WI38 (cell line): ENCODE measurements around the gene ACTN4.

ENCODE experiments used
- H3K4me3 ChIP-seq: 2 replicates; pipeline ENCODE4 v1.5.1; 2011; ENCODE audit warnings: low read depth, mild to moderate bottlenecking, control low read depth, low read length
- TF ChIP-seq, protein P1 (sequence below): IDR thresholded peaks from 2 replicates; pipeline ENCODE4 v1.5.1; 2012; ENCODE audit warnings: low read depth, mild to moderate bottlenecking, control low read depth, low read length

ACTN4 gene

DNA sequence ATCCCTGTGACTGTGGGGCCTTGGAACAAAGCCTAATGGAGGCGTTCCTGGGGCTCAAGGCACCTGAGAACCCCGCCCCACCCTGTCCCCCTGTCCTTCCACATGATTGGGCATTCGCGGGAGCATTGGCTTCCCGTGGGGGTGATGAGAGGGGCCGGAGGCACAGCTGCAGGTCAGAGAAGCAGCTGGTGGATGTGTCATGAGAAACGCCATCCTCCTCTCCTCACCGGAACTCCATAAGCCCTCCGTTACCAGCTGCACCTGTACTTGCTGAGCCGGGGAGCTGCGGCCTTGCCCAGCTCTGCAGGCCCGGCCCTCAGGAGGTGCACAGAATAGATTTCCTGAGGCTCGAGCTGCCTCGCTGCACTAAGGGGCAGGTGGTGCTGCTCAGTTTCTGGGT is 54.8 kb downstream of the ACTN4 start:
- TF ChIP-seq, protein P1, sequence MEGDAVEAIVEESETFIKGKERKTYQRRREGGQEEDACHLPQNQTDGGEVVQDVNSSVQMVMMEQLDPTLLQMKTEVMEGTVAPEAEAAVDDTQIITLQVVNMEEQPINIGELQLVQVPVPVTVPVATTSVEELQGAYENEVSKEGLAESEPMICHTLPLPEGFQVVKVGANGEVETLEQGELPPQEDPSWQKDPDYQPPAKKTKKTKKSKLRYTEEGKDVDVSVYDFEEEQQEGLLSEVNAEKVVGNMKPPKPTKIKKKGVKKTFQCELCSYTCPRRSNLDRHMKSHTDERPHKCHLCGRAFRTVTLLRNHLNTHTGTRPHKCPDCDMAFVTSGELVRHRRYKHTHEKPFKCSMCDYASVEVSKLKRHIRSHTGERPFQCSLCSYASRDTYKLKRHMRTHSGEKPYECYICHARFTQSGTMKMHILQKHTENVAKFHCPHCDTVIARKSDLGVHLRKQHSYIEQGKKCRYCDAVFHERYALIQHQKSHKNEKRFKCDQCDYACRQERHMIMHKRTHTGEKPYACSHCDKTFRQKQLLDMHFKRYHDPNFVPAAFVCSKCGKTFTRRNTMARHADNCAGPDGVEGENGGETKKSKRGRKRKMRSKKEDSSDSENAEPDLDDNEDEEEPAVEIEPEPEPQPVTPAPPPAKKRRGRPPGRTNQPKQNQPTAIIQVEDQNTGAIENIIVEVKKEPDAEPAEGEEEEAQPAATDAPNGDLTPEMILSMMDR: no peak
- no peak overlapping the region for H3K4me3 ChIP-seq

GRCh38 chr19:38703509-38703908 is 56.1 kb downstream of the ACTN4 start:
- H3K4me3 ChIP-seq: no peak overlapping the region
- TF ChIP-seq, protein P1: no peak

DNA sequence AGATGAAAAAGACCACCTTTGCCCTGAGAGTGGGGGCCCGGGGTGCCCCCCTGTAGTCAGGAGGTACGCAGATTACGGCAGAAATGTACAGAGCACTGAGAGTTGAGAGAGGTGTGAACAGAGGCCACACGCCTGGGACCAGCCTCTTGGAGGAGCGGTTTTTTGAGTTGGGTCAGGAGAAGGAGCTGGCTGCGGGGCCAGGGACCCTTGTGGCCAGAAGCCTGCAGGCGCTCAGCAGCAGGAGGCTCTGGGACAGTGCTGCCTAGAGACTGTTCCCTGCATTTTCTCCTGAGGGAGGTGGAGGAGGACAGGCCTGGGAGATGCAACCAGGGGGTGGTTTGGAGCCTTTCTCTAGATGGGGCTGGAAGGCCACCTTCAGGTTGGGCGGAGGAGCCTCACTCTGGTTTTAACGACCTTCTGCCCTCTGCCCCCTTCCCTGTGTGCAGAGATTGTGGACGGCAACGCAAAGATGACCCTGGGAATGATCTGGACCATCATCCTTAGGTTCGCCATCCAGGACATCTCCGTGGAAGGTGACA is 57.1 kb downstream of the ACTN4 start:
- TF ChIP-seq, protein P1: no peak
- no peak overlapping the region for H3K4me3 ChIP-seq

DNA sequence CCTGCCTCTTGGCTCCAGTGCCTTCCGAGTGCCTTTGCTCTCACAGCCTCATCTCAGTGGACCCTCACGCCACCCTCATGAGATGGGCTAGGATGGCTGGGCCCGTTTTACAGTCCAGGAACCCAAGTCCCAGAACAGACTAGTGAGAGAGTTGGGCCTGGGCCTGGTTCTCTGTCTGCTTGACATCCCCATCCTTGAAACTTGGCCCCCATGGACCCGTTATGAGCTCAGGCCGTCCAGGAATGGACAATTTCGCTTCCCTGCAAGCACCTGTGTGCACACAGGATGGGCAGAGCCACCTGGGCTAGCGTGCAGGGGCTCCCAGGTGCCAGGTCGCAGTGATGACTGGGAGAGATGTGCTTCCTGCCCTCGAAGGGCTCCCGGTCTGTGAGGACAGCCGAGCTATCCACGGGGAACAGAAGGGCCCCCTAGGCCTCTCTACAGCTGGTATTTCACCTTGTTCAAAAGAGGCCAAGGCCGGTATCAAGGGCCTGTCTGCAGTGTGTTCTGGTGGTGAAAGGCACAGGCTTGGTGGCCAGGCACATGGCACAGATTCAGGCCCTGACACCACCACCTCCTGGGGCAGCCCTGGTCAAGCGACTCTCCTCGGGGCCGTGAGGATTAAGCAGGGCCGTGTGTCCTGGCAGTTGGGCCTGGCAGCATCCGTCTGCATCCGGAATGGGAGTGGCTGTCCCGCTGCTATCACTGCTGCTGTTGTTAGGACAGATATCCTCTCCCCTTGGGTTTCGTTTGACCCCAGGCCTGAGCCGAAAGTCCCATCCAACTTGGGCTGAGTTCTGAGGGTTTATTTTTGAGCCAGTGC is 58.0 kb downstream of the ACTN4 start:
- H3K4me3 ChIP-seq: no peak overlapping the region
- TF ChIP-seq, protein P1: no peak

GRCh38 chr19:38706792-38707511 is 59.5 kb downstream of the ACTN4 start:
- TF ChIP-seq, protein P1: no peak
- H3K4me3 ChIP-seq: no peak overlapping the region

DNA sequence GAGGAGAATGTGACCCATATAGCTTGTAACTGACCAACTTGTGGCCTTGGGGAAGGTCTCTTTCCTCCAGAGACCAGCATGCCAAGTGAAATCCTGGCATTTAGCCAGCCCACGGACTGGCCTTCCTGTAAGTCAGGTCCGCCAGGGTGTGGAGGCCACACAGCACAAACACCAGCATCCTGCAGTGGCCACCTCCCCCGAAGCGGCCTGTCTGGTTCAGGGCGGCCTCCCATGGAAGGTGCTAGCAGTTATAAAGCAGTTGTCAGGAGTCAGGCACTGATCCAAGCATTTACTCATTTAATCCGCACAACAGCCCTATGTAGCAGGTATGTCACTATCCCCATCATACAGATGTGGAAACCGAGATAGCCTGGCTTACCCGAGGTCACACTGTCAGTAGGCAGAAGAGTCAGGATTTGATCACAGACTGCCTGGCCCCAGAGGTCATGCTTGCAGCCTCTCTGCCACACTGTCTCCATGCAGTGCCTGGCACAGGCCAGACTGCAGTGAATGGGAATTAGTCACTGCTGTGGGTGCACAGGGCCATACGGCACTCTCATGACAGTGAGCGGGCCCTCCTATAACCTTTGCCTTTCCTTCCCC is 60.2 kb downstream of the ACTN4 start:
- no peak overlapping the region for H3K4me3 ChIP-seq
- TF ChIP-seq, protein P1: no peak
